ENCODE data around the gene CFAP299. TPM values are rescaled to one million over a fixed set of nuclear protein-coding genes. Genes with fewer than 3 reads are reported as not detected.

CFAP299 gene
- total RNA-seq, 1 donor from 2014 or later = not detected

GRCh38 chr4:80542747-80543146 is 207.2 kb downstream of the CFAP299 start:
- no peak for TF ChIP-seq CTCF (IDR thresholded peaks at IDR 0.05; ENCODE audit: unreplicated experiment)
- H3K4me3 Mint-ChIP-seq (ENCODE audit: unreplicated experiment) = no peak overlapping the region
- H3K27me3 Mint-ChIP-seq (ENCODE audit: unreplicated experiment) = peaks cover 1% of the 10 kb centered on the region
- H3K27ac Mint-ChIP-seq (ENCODE audit: unreplicated experiment) = no peak overlapping the region
- H3K9me3 Mint-ChIP-seq (ENCODE audit: unreplicated experiment) = no peaks in the 10 kb centered on the region
- H3K4me1 Mint-ChIP-seq (ENCODE audit: unreplicated experiment) = no peaks in the 10 kb centered on the region
- no peak for DNase-seq (ENCODE audit: low spot score)
- H3K36me3 Mint-ChIP-seq (ENCODE audit: low read depth, unreplicated experiment) = no peaks in the 10 kb centered on the region

- TF ChIP-seq CTCF (IDR thresholded peaks at IDR 0.05; ENCODE audit: unreplicated experiment) = no peak
- Mint-ChIP-seq H3K27me3 (ENCODE audit: unreplicated experiment) (no peaks in the 10 kb centered on the region), H3K9me3 (ENCODE audit: unreplicated experiment) (no peaks in the 10 kb centered on the region), H3K4me1 (ENCODE audit: unreplicated experiment) (no peaks in the 10 kb centered on the region), H3K27ac (ENCODE audit: unreplicated experiment) (no peak overlapping the region), H3K4me3 (ENCODE audit: unreplicated experiment) (no peak overlapping the region), H3K36me3 (ENCODE audit: low read depth, unreplicated experiment) (no peaks in the 10 kb centered on the region)
- DNase-seq (ENCODE audit: low spot score) = no peak
Observed at GRCh38 chr4:80560337-80560736, 224.8 kb downstream of the CFAP299 start.

GRCh38 chr4:80566203-80566872 is 230.8 kb downstream of the CFAP299 start:
- no peak for DNase-seq (ENCODE audit: low spot score)
- Mint-ChIP-seq H3K27me3 (ENCODE audit: unreplicated experiment) (no peaks in the 10 kb centered on the region), H3K9me3 (ENCODE audit: unreplicated experiment) (no peaks in the 10 kb centered on the region), H3K4me1 (ENCODE audit: unreplicated experiment) (no peaks in the 10 kb centered on the region), H3K36me3 (ENCODE audit: low read depth, unreplicated experiment) (no peaks in the 10 kb centered on the region), H3K27ac (ENCODE audit: unreplicated experiment) (no peak overlapping the region), H3K4me3 (ENCODE audit: unreplicated experiment) (no peak overlapping the region)
- no peak for TF ChIP-seq CTCF (IDR thresholded peaks at IDR 0.05; ENCODE audit: unreplicated experiment)

GRCh38 chr4:80568891-80569290 is 233.4 kb downstream of the CFAP299 start:
- H3K36me3 Mint-ChIP-seq (ENCODE audit: low read depth, unreplicated experiment) = no peaks in the 10 kb centered on the region
- no peaks in the 10 kb centered on the region for H3K4me1 Mint-ChIP-seq (ENCODE audit: unreplicated experiment)
- H3K27ac Mint-ChIP-seq (ENCODE audit: unreplicated experiment) = no peak overlapping the region
- no peaks in the 10 kb centered on the region for H3K9me3 Mint-ChIP-seq (ENCODE audit: unreplicated experiment)
- no peak for TF ChIP-seq CTCF (IDR thresholded peaks at IDR 0.05; ENCODE audit: unreplicated experiment)
- no peak for DNase-seq (ENCODE audit: low spot score)
- H3K4me3 Mint-ChIP-seq (ENCODE audit: unreplicated experiment) = no peak overlapping the region
- no peaks in the 10 kb centered on the region for H3K27me3 Mint-ChIP-seq (ENCODE audit: unreplicated experiment)

GRCh38 chr4:80576796-80577195 is 241.3 kb downstream of the CFAP299 start:
- no peak for DNase-seq (ENCODE audit: low spot score)
- Mint-ChIP-seq H3K4me3 (ENCODE audit: unreplicated experiment) (no peak overlapping the region), H3K27ac (ENCODE audit: unreplicated experiment) (no peak overlapping the region), H3K36me3 (ENCODE audit: low read depth, unreplicated experiment) (no peaks in the 10 kb centered on the region), H3K27me3 (ENCODE audit: unreplicated experiment) (no peaks in the 10 kb centered on the region), H3K9me3 (ENCODE audit: unreplicated experiment) (no peaks in the 10 kb centered on the region), H3K4me1 (ENCODE audit: unreplicated experiment) (no peaks in the 10 kb centered on the region)
- TF ChIP-seq CTCF (IDR thresholded peaks at IDR 0.05; ENCODE audit: unreplicated experiment) = no peak

All from endothelial cell (in vitro differentiated cells).